Measurements from ENCODE around the gene CH25H. TPM values are rescaled to one million over a fixed set of nuclear protein-coding genes. Genes with fewer than 3 reads are reported as not detected.

Gene CH25H
- total RNA-seq, 1 experiment from 2014 or later = not detected

GRCh38 chr10:89159316-89159715 is 47.8 kb downstream of the CH25H start:
- no peaks in the 10 kb centered on the region for H3K36me3 Mint-ChIP-seq (ENCODE audit: insufficient read depth, unreplicated experiment)
- POLR2A ChIA-PET = interaction anchor here (1.0 to 1.9 kb wide), 2 partner anchors 12 to 37 kb away, joined by 3 to 4 read pairs; no protein-coding TSS in a partner anchor
- no peaks in the 10 kb centered on the region for H3K9me3 Mint-ChIP-seq (ENCODE audit: unreplicated experiment)
- no TSS peak for BruUV-seq (replicated peaks)
- H3K27me3 Mint-ChIP-seq (ENCODE audit: insufficient read depth, unreplicated experiment) = no peaks in the 10 kb centered on the region
- H3K27ac Mint-ChIP-seq (ENCODE audit: low read depth, unreplicated experiment) = peak overlapping the region; percentile 25
- H3K4me3 Mint-ChIP-seq (ENCODE audit: unreplicated experiment) = no peak overlapping the region
- H3K4me1 Mint-ChIP-seq (ENCODE audit: insufficient read depth, unreplicated experiment) = peaks cover 16% of the 10 kb centered on the region
- intact Hi-C loops (cut with micrococcal nuclease) = no loop called here
- TF ChIP-seq CTCF (IDR thresholded peaks at IDR 0.05; ENCODE audit: unreplicated experiment) = no peak
- no peak for DNase-seq (ENCODE audit: unreplicated experiment)
- CTCF ChIA-PET = no interaction called here

GRCh38 chr10:89158446-89158845 is 48.7 kb downstream of the CH25H start:
- Mint-ChIP-seq H3K27ac (ENCODE audit: low read depth, unreplicated experiment) (peak overlapping the region; percentile 25), H3K27me3 (ENCODE audit: insufficient read depth, unreplicated experiment) (no peaks in the 10 kb centered on the region), H3K4me1 (ENCODE audit: insufficient read depth, unreplicated experiment) (peaks cover 9% of the 10 kb centered on the region), H3K9me3 (ENCODE audit: unreplicated experiment) (no peaks in the 10 kb centered on the region), H3K4me3 (ENCODE audit: unreplicated experiment) (no peak overlapping the region), H3K36me3 (ENCODE audit: insufficient read depth, unreplicated experiment) (no peaks in the 10 kb centered on the region)
- intact Hi-C loops (cut with micrococcal nuclease) = no loop called here
- BruUV-seq (replicated peaks) = no TSS peak
- ChIA-PET CTCF (no interaction called here), POLR2A (no interaction called here)
- TF ChIP-seq CTCF (IDR thresholded peaks at IDR 0.05; ENCODE audit: unreplicated experiment) = no peak
- DNase-seq (ENCODE audit: unreplicated experiment) = no peak

- Mint-ChIP-seq H3K4me1 (ENCODE audit: insufficient read depth, unreplicated experiment) (peaks cover 12% of the 10 kb centered on the region), H3K36me3 (ENCODE audit: insufficient read depth, unreplicated experiment) (no peaks in the 10 kb centered on the region), H3K27ac (ENCODE audit: low read depth, unreplicated experiment) (no peak overlapping the region), H3K4me3 (ENCODE audit: unreplicated experiment) (no peak overlapping the region), H3K9me3 (ENCODE audit: unreplicated experiment) (no peaks in the 10 kb centered on the region), H3K27me3 (ENCODE audit: insufficient read depth, unreplicated experiment) (no peaks in the 10 kb centered on the region)
- no peak for TF ChIP-seq CTCF (IDR thresholded peaks at IDR 0.05; ENCODE audit: unreplicated experiment)
- intact Hi-C loops (cut with micrococcal nuclease) = no loop called here
- CTCF ChIA-PET = no interaction called here
- POLR2A ChIA-PET = interaction anchor here (0.6 to 1.2 kb wide), 2 partner anchors 93 to 1360 kb away, joined by 3 to 4 read pairs; no protein-coding TSS in a partner anchor
- no peak for DNase-seq (ENCODE audit: unreplicated experiment)
- no TSS peak for BruUV-seq (replicated peaks)
Observed at GRCh38 chr10:89156161-89156835, 50.8 kb downstream of the CH25H start.

Other genes with a start within 250 kb of the CH25H start
- gene FAS, start 216.5 kb downstream of the CH25H start, total RNA-seq (2022) = 55.6 and 60.2 TPM in 2 replicates
- 18.5 and 22.3 TPM in 2 replicates for gene LIPA, start 44.5 kb upstream of the CH25H start, total RNA-seq (2022)
- gene IFIT2, start 94.7 kb upstream of the CH25H start, total RNA-seq (2022) = 0.58 and 1.3 TPM in 2 replicates
- 1.4 and 3.6 TPM in 2 replicates for gene IFIT3, start 120.7 kb upstream of the CH25H start, total RNA-seq (2022)
- gene IFIT1B, start 170.7 kb upstream of the CH25H start, total RNA-seq (2022) = not detected in 2 replicates
- 0.17 and 0.26 TPM in 2 replicates for gene IFIT1, start 185.3 kb upstream of the CH25H start, total RNA-seq (2022)
- 11.2 and 12.8 TPM in 2 replicates for gene IFIT5, start 207.3 kb upstream of the CH25H start, total RNA-seq (2022)